HG03442 (cell line): ENCODE data around the gene SP100.
A peak's percentile ranks its signal among the peaks of the same experiment; 100 is the strongest.
"Not testable (repeated sequence)": the region's sequence is repeated elsewhere in the genome, so short reads cannot be mapped to it uniquely, and the experiment has no call there.

Source experiments
- ATAC-seq: cut with Tn5 transposase; IDR thresholded peaks from one replicate; pipeline ENCODE4 v1.9.1; 2021; ENCODE audit warnings: mild to moderate bottlenecking, moderate library complexity; ENCODE audit not compliant: unreplicated experiment

SP100 gene

GRCh38 chr2:230416061-230416721, at the start of gene SP100:
Gene SP100, plus strand, starts transcription at chr2:230416201. Its CDS starts 96 bp downstream, at chr2:230416297.
- peak; percentile 78 for ATAC-seq

GRCh38 chr2:230382108-230382507, 33.9 kb upstream of the SP100 start:
- no peak for ATAC-seq

- ATAC-seq = no peak
Measured at GRCh38 chr2:230383453-230383852, 32.5 kb upstream of the SP100 start.

GRCh38 chr2:230384986-230385385, 31.0 kb upstream of the SP100 start:
- no peak for ATAC-seq

- ATAC-seq = no peak
Measured at GRCh38 chr2:230394301-230394700, 21.7 kb upstream of the SP100 start.

- ATAC-seq = not testable (repeated sequence)
Measured at GRCh38 chr2:230398698-230399097, 17.3 kb upstream of the SP100 start.

- no peak for ATAC-seq
Measured at GRCh38 chr2:230400041-230400440, 16.0 kb upstream of the SP100 start.

GRCh38 chr2:230400454-230400853, 15.5 kb upstream of the SP100 start:
- ATAC-seq = no peak

- ATAC-seq = not testable (repeated sequence)
Measured at GRCh38 chr2:230401026-230401425, 15.0 kb upstream of the SP100 start.

- ATAC-seq = no peak
Measured at GRCh38 chr2:230403746-230404145, 12.3 kb upstream of the SP100 start.

GRCh38 chr2:230405824-230406223, 10.2 kb upstream of the SP100 start:
- no peak for ATAC-seq

- ATAC-seq = no peak
Measured at GRCh38 chr2:230408244-230408842, 7.7 kb upstream of the SP100 start.

GRCh38 chr2:230409316-230409715, 6.7 kb upstream of the SP100 start:
- not testable (repeated sequence) for ATAC-seq

GRCh38 chr2:230410263-230410662, 5.7 kb upstream of the SP100 start:
- ATAC-seq = no peak

- no peak for ATAC-seq
Measured at GRCh38 chr2:230410861-230411569, 5.0 kb upstream of the SP100 start.

- ATAC-seq = peak; percentile 50
Measured at GRCh38 chr2:230411570-230412370, 4.2 kb upstream of the SP100 start.

- ATAC-seq = no peak
Measured at GRCh38 chr2:230412371-230412711, 3.7 kb upstream of the SP100 start.

GRCh38 chr2:230412846-230413245, 3.2 kb upstream of the SP100 start:
- ATAC-seq = no peak

GRCh38 chr2:230413479-230413878, 2.5 kb upstream of the SP100 start:
- ATAC-seq = no peak

- no peak for ATAC-seq
Measured at GRCh38 chr2:230414302-230414701, 1.7 kb upstream of the SP100 start.

- no peak for ATAC-seq
Measured at GRCh38 chr2:230417436-230417835, 1.4 kb downstream of the SP100 start.
